Esophagus muscularis mucosa (tissue), 4 donors: Measurements from ENCODE around the gene KDM5B. TPM values are rescaled to one million over a fixed set of nuclear protein-coding genes. Genes with fewer than 3 reads are reported as not detected.

Experiments used
- DNase-seq: peaks from one replicate; pipeline ENCODE4 v3.0.0-alpha.2; 2017; ENCODE audit errors: extremely low spot score
- H3K27ac ChIP-seq, 4 donors: fragments of 200-600 bp; sonication (generic); replicated peaks in 1 of 4; 1 replicate in 3 of 4; 2 replicates in 1 of 4; pipeline ENCODE4 v1.5.1; 2016 to 2019; ENCODE audit warnings: mild to moderate bottlenecking in 1 of 4
- H3K27me3 ChIP-seq, 4 donors: fragments of 200-600 bp; sonication (generic); one replicate each; pipeline versions ENCODE4 v1.5.1 to v1.6.0; 2016 to 2019
- H3K36me3 ChIP-seq, 4 donors: fragments of 200-600 bp; sonication (generic); one replicate each; pipeline ENCODE4 v1.5.1; 2016 to 2019
- H3K4me1 ChIP-seq, 4 donors: fragments of 200-600 bp; sonication (generic); one replicate each; pipeline ENCODE4 v1.5.1; 2016 to 2019
- H3K4me3 ChIP-seq, 4 donors: fragments of 200-600 bp; sonication (generic); 1 replicate in 2 of 4; 2 replicates in 2 of 4; pipeline ENCODE4 v1.5.1; 2016 to 2019; ENCODE audit warnings: mild to moderate bottlenecking in 4 of 4, moderate library complexity in 1 of 4
- H3K9me3 ChIP-seq, 4 donors: fragments of 200-600 bp; sonication (generic); 1 replicate in 3 of 4; 2 replicates in 1 of 4; pipeline ENCODE4 v1.5.1; 2016 to 2019
- EP300 ChIP-seq: sonication (generic); formaldehyde crosslinking; IDR thresholded peaks from one replicate; pipeline ENCODE4 v1.6.1; 2017; ENCODE audit warnings: antibody characterized with exemption
- POLR2A ChIP-seq: fragments of 450-650 bp; IDR thresholded peaks from one replicate; pipeline ENCODE4 v1.6.1; 2017; ENCODE audit warnings: antibody characterized with exemption, moderate library complexity, mild to moderate bottlenecking, low read depth
- POLR2AphosphoS5 ChIP-seq, 2 donors: sonication (generic); formaldehyde crosslinking; IDR thresholded peaks; one replicate each; pipeline ENCODE4 v1.6.1; 2017; ENCODE audit warnings: antibody characterized with exemption in 2 of 2
- WGBS: methylation state at CpG from one replicate; pipeline ENCODE4 v1.1.5; 2018; 5-methylcytosine and 5-hydroxymethylcytosine counted together
- intact Hi-C: fragments of 100-400 bp; cut with DNase I; formaldehyde crosslinking; loops from one replicate; pipeline ENCODE4 v1.15.1; 2023
- total RNA-seq, 4 donors: library from RNA; depleted of rRNA; stranded (reverse); fragments of >200 nt; gene quantifications; one replicate each; pipeline versions ENCODE4 v1.1.0 to v1.2.1, GENCODE V29; 2016
- TF ChIP-seq, protein P1 (sequence below), 3 experiments: fragments of 200-600 bp in 2 of 3; fragments of 450-650 bp in 1 of 3; sonication (generic) in 2 of 3; IDR thresholded peaks; one replicate each; pipeline ENCODE4 v1.5.1; 2017 to 2019; ENCODE audit warnings: antibody characterized with exemption in 3 of 3, mild to moderate bottlenecking in 2 of 3, moderate library complexity in 1 of 3

The KDM5B gene
- total RNA-seq, 4 donors from 2014 or later = 21.4 to 34.9 (median 31.8) TPM

DNA sequence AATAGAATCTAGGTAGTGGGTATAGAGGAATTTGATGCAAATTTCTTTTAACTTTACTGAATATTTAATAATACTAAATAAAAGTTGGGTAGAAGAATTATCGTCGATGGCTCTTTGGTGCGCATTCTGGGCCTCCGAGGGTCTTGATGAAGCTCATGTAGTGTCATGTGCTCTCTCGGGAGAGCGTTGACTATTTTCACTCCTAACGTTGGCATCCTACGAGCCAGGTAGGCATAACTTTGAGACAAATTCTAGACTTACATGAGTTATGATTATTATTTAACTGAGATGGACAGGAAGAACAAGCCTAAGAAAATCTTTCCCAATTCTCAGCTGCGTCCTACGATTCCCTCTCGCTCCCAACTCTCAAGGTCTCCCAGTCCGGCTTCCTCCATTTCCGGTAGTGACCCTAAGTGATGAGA, 2.0 kb upstream of the KDM5B start:
- peaks cover 14 to 48% (median 40%) of the 10 kb centered on the region in 4 donors for H3K4me1 ChIP-seq
- no peak for DNase-seq
- intact Hi-C loops = loop anchor here (2.0 to 5.0 kb wide), 2 partner anchors 52 to 79 kb away; partner anchors contain the start of gene RABIF
- TF ChIP-seq EP300 (no peak), POLR2A (no peak)
- no peaks in the 10 kb centered on the region for H3K27me3 ChIP-seq
- no peaks in the 10 kb centered on the region for H3K36me3 ChIP-seq
- no peaks in the 10 kb centered on the region for H3K9me3 ChIP-seq
- WGBS = 10% methylated on average over 13 of the region's 13 CpGs
- H3K27ac ChIP-seq = peak overlapping the region; percentile 82 to 88 (median 84)
- H3K4me3 ChIP-seq = peak overlapping the region; percentile 71 to 80 (median 78)

DNA sequence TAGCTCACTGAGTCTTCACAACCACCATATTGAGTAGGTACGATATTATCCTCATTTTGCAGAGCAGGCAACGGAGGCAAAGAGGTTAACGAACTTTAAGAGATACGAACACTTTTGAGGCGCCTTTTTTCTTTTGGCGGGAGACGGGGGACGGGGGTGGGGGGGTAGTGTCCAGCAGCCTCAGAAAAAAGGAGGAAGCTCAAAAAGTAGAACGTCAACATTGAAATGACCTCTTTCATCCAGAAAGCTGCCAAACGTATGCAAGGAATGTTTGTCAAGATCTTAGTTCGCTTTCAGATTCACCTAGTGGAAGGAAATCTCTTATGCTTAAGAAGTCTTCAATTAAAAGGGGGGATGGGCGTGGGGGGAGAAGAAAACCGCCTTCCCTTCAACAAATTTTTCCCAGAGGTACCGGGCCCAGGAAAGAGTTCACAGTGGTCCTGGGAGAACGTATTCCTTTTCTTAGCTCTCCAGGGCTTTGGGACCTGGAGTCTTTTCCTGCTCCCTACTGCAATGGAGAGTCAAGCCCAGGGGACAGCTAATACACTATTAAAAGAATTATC, 1.5 kb upstream of the KDM5B start:
- DNase-seq = no peak
- WGBS = 68% methylated on average over 15 of the region's 15 CpGs
- Histone ChIP-seq H3K27ac (peak overlapping the region; percentile 82 to 88 (median 84)), H3K36me3 (no peaks in the 10 kb centered on the region), H3K4me3 (peak overlapping the region; percentile 71 to 80 (median 78)), H3K27me3 (no peaks in the 10 kb centered on the region), H3K9me3 (no peaks in the 10 kb centered on the region), H3K4me1 (peaks cover 14 to 53% (median 45%) of the 10 kb centered on the region in 4 donors)
- TF ChIP-seq EP300 (no peak), POLR2A (no peak), POLR2AphosphoS5 (IDR thresholded peaks at IDR 0.05) (no peak)
- TF ChIP-seq, protein P1, sequence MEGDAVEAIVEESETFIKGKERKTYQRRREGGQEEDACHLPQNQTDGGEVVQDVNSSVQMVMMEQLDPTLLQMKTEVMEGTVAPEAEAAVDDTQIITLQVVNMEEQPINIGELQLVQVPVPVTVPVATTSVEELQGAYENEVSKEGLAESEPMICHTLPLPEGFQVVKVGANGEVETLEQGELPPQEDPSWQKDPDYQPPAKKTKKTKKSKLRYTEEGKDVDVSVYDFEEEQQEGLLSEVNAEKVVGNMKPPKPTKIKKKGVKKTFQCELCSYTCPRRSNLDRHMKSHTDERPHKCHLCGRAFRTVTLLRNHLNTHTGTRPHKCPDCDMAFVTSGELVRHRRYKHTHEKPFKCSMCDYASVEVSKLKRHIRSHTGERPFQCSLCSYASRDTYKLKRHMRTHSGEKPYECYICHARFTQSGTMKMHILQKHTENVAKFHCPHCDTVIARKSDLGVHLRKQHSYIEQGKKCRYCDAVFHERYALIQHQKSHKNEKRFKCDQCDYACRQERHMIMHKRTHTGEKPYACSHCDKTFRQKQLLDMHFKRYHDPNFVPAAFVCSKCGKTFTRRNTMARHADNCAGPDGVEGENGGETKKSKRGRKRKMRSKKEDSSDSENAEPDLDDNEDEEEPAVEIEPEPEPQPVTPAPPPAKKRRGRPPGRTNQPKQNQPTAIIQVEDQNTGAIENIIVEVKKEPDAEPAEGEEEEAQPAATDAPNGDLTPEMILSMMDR (IDR thresholded peaks at IDR 0.05) = no peak
- intact Hi-C loops = loop anchor here (2.0 to 5.0 kb wide), 2 partner anchors 53 to 79 kb away; partner anchors contain the start of gene RABIF

DNA sequence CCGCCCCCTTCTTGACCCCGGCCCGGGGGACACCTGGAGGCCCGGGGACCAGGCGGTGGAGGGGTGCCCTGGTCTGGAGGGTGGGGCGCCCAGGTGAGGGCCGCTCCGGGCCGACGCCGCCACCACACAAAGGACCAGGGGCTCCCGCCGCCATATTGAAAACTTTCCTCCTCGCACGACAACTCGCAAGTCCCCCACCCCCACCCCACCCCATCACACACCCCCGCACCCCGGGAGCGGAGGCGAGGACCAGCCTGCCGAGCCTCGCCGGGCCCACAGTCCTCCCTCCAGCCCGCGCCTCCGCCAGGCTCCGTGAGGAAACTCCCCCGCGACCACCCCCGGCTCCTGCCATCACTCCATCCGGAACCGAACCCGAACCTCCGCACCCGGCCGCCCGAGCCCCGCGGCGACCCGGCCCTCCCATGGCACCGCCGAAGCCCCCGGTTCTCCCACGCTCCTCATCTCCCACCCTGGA, 733 bp downstream of the KDM5B start:
- Histone ChIP-seq H3K27me3 (no peaks in the 10 kb centered on the region), H3K27ac (peak overlapping the region; percentile 85 to 90 (median 90)), H3K4me1 (peaks cover 14 to 71% (median 61%) of the 10 kb centered on the region in 4 donors), H3K36me3 (no peaks in the 10 kb centered on the region), H3K4me3 (peak overlapping the region; percentile 92 to 98 (median 98)), H3K9me3 (no peaks in the 10 kb centered on the region)
- WGBS = 0% methylated on average over 11 of the region's 45 CpGs
- intact Hi-C loops = no loop called here
- no peak for TF ChIP-seq POLR2AphosphoS5 (IDR thresholded peaks at IDR 0.05)
- TF ChIP-seq, protein P1 (IDR thresholded peaks at IDR 0.05) = no peak
- no peak for TF ChIP-seq EP300
- no peak for TF ChIP-seq POLR2A
- no peak for DNase-seq

DNA sequence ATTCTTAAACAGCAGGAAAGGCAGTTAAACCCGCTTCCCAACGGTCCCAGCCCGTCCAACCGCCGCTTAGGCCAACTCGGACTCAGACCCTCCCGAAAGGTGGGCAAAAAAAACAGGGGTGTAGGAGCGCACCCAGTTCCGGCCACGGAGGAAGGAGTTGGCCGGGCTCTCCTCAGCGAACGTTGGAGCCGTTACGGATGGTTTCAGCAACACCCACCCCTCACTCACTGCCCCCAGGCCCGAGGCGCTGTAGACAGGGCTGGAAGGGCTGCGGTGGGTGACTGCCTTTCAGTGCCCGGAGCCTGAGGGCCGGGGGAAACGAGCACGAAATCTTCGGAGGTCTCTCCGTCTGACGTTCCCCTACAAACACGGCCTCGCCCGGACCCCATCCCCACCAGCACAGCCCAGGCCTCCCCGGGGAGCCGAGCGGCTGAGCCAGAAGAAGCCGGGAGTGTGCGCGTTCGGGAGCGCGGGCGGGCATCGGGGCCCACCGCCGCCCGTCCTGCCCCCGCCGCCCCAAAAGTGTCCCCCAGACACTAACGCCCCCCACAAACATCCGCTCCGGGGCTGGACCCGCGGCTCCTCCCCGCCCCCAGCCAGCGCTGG, 1.3 kb downstream of the KDM5B start:
- TF ChIP-seq POLR2AphosphoS5 (IDR thresholded peaks at IDR 0.05) (no peak), POLR2A (no peak), EP300 (no peak)
- TF ChIP-seq, protein P1 (IDR thresholded peaks at IDR 0.05) = no peak
- Histone ChIP-seq H3K9me3 (no peaks in the 10 kb centered on the region), H3K4me3 (peak overlapping the region; percentile 92 to 98 (median 98)), H3K27ac (peak overlapping the region; percentile 85 to 90 (median 90)), H3K27me3 (no peaks in the 10 kb centered on the region), H3K4me1 (peaks cover 14 to 72% (median 65%) of the 10 kb centered on the region in 4 donors), H3K36me3 (no peaks in the 10 kb centered on the region)
- 0% methylated on average over 13 of the region's 51 CpGs for WGBS
- intact Hi-C loops = no loop called here
- DNase-seq = no peak
